DND-41 (cell line): ENCODE results near the gene CREM.

ENCODE experiments used
- ATAC-seq: fragments of 200-7000 bp; cut with Tn5 transposase; 3 replicates; pipeline ENCODE4 v1.9.1; 2021; ENCODE audit warnings: low read depth; ENCODE audit not compliant: insufficient read depth
- DNase-seq: peaks from one replicate; pipeline ENCODE4 v3.0.0-alpha.2; 2020
- H2AFZ ChIP-seq: 2 replicates; pipeline ENCODE4 v1.6.0; 2012; ENCODE audit warnings: low read depth, low read length
- H3K27ac ChIP-seq: 2 replicates; pipeline ENCODE4 v1.5.1; 2012; ENCODE audit warnings: low read length, inconsistent platforms
- H3K27me3 ChIP-seq: fragments of 200-600 bp; sonication (generic); 2 replicates; pipeline ENCODE4 v1.6.0; 2012; ENCODE audit warnings: low read length, mild to moderate bottlenecking, inconsistent platforms; ENCODE audit not compliant: insufficient read depth, poor library complexity
- H3K36me3 ChIP-seq: 2 replicates; pipeline ENCODE4 v1.5.1; 2012; ENCODE audit warnings: low read length, inconsistent platforms; ENCODE audit not compliant: insufficient read depth
- H3K4me1 ChIP-seq: 2 replicates; pipeline ENCODE4 v1.5.1; 2012; ENCODE audit warnings: mild to moderate bottlenecking, low read length; ENCODE audit not compliant: insufficient read depth
- H3K4me2 ChIP-seq: 2 replicates; pipeline ENCODE4 v1.6.0; 2012; ENCODE audit warnings: mild to moderate bottlenecking, moderate library complexity, low read length, inconsistent platforms; ENCODE audit not compliant: insufficient read depth
- H3K4me3 ChIP-seq, 2 experiments: fragments of 200-600 bp in 1 of 2; shearing (Covaris generic) in 1 of 2; 2 replicates each; pipeline ENCODE4 v1.5.1; 2012 to 2016; ENCODE audit warnings: inconsistent platforms in 2 of 2, low read length in 2 of 2, mild to moderate bottlenecking in 2 of 2, low read depth in 1 of 2, moderate library complexity in 1 of 2
- H3K79me2 ChIP-seq: 2 replicates; pipeline ENCODE4 v1.6.0; 2012; ENCODE audit warnings: low read length, inconsistent platforms; ENCODE audit not compliant: insufficient read depth
- H3K9ac ChIP-seq: 2 replicates; pipeline ENCODE4 v1.6.0; 2012; ENCODE audit warnings: low read depth, mild to moderate bottlenecking, inconsistent platforms, low read length, moderate library complexity
- H3K9me3 ChIP-seq: 2 replicates; pipeline ENCODE4 v1.5.1; 2012; ENCODE audit warnings: low read length, moderate library complexity, mild to moderate bottlenecking, inconsistent platforms; ENCODE audit not compliant: insufficient read depth, severe bottlenecking
- H4K20me1 ChIP-seq: 2 replicates; pipeline ENCODE4 v1.6.0; 2012; ENCODE audit warnings: low read length; ENCODE audit not compliant: insufficient read depth
- CTCF ChIP-seq: IDR thresholded peaks from 2 replicates; pipeline ENCODE4 v1.5.1; 2012; ENCODE audit warnings: borderline replicate concordance, low read length, moderate library complexity, mild to moderate bottlenecking; ENCODE audit not compliant: poor library complexity, severe bottlenecking; ENCODE audit errors: extremely low read depth
- EZH2 ChIP-seq: IDR thresholded peaks from 3 replicates; pipeline ENCODE4 v1.6.1; 2012; ENCODE audit warnings: borderline replicate concordance, low read depth, mild to moderate bottlenecking, moderate library complexity, low read length, inconsistent platforms; ENCODE audit not compliant: severe bottlenecking

CREM gene

DNA sequence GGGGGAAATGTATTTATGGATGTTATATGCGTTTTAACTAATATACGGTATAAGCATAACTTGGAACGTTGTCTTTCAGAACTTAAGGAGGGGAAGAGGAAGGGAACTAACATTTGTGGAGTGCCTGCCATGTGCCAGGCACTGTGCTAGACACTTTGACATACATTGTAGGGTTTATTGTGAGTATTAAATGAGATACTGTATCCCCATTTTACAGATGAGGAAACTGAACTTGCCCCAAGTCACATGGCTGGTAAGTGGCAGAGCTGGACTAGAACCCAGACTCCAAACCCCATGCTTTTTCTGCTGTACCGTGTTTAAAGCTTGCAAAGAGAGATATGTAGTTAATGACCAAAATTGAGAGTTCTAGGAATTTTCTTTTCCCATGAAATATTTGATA is 74.6 kb downstream of the CREM start:
- H3K4me1 ChIP-seq, result peaks cover 9% of the 10 kb centered on the region
- no peak overlapping the region for H3K4me2 ChIP-seq
- no peak overlapping the region for H3K9ac ChIP-seq
- H3K36me3 ChIP-seq, result no peaks in the 10 kb centered on the region
- H3K79me2 ChIP-seq, result no peaks in the 10 kb centered on the region
- no peaks in the 10 kb centered on the region for H3K9me3 ChIP-seq
- H3K27me3 ChIP-seq, result no peaks in the 10 kb centered on the region
- no peak for ATAC-seq
- no peak overlapping the region for H3K27ac ChIP-seq
- no peak for DNase-seq
- no peak overlapping the region for H3K4me3 ChIP-seq
- no peak for TF ChIP-seq CTCF
- TF ChIP-seq EZH2, result no peak
- no peak overlapping the region for H2AFZ ChIP-seq
- no peaks in the 10 kb centered on the region for H4K20me1 ChIP-seq

- ATAC-seq (no peak), DNase-seq (no peak)
- Histone ChIP-seq H3K27ac (no peak overlapping the region), H3K27me3 (no peaks in the 10 kb centered on the region), H2AFZ (no peak overlapping the region), H3K36me3 (no peaks in the 10 kb centered on the region), H3K9me3 (no peaks in the 10 kb centered on the region), H4K20me1 (no peaks in the 10 kb centered on the region), H3K9ac (no peak overlapping the region), H3K79me2 (no peaks in the 10 kb centered on the region), H3K4me1 (peaks cover 1% of the 10 kb centered on the region; the same call in 1 of the 2 replicates), H3K4me3 (no peak overlapping the region), H3K4me2 (no peak overlapping the region)
- TF ChIP-seq EZH2, result no peak
- TF ChIP-seq CTCF, result no peak
These were observed 75.4 kb downstream of the CREM start for GRCh38 chr10:35202050-35202449.

GRCh38 chr10:35203745-35204144 is 77.1 kb downstream of the CREM start:
- H3K27me3 ChIP-seq, result no peaks in the 10 kb centered on the region
- no peak overlapping the region for H3K27ac ChIP-seq
- H3K9me3 ChIP-seq, result no peaks in the 10 kb centered on the region
- H3K4me2 ChIP-seq, result no peak overlapping the region
- TF ChIP-seq EZH2 (no peak), CTCF (no peak)
- DNase-seq (no peak), ATAC-seq (no peak)
- H4K20me1 ChIP-seq, result no peaks in the 10 kb centered on the region
- H3K4me3 ChIP-seq, result no peak overlapping the region
- no peaks in the 10 kb centered on the region for H3K4me1 ChIP-seq
- no peak overlapping the region for H2AFZ ChIP-seq
- H3K36me3 ChIP-seq, result no peaks in the 10 kb centered on the region
- H3K9ac ChIP-seq, result no peak overlapping the region
- no peaks in the 10 kb centered on the region for H3K79me2 ChIP-seq
